Adrenal gland (tissue), 12 donors: ENCODE results near the gene LY9. TPM values are rescaled to one million over a fixed set of nuclear protein-coding genes. Genes with fewer than 3 reads are reported as not detected.

ENCODE experiments used
- DNase-seq, 7 donors: peaks; one replicate each; pipeline ENCODE4 v3.0.0-alpha.2; 2019 to 2020
- H3K27ac ChIP-seq, 5 donors: fragments of 200-600 bp; sonication (generic) in 4 of 5; 1 replicate in 3 of 5; 2 replicates in 2 of 5; pipeline versions ENCODE4 v1.5.1 to v1.8.0; 2016 to 2020; ENCODE audit warnings: mild to moderate bottlenecking in 1 of 5
- H3K27me3 ChIP-seq: fragments of 200-600 bp; 2 replicates; pipeline ENCODE4 v1.8.0; 2021
- H3K36me3 ChIP-seq, 2 donors: fragments of 200-600 bp; replicated peaks in 1 of 2; 1 replicate in 1 of 2; 2 replicates in 1 of 2; pipeline versions ENCODE4 v1.5.1 to v1.8.0; 2018 to 2022
- H3K4me1 ChIP-seq, 2 donors: fragments of 200-600 bp; replicated peaks in 1 of 2; 1 replicate in 1 of 2; 2 replicates in 1 of 2; pipeline versions ENCODE4 v1.5.1 to v1.8.0; 2018 to 2021
- H3K4me3 ChIP-seq, 4 donors: fragments of 200-600 bp; sonication (generic) in 3 of 4; one replicate each; pipeline ENCODE4 v1.5.1; 2016 to 2018
- H3K9me3 ChIP-seq, 3 donors: fragments of 200-600 bp; sonication (generic) in 1 of 3; replicated peaks in 1 of 3; 1 replicate in 2 of 3; 2 replicates in 1 of 3; pipeline versions ENCODE4 v1.5.1 to v1.8.0; 2016 to 2021
- POLR2A ChIP-seq, 2 donors: fragments of 450-650 bp; IDR thresholded peaks; one replicate each; pipeline ENCODE4 v1.6.1; 2017; ENCODE audit warnings: antibody characterized with exemption in 2 of 2, mild to moderate bottlenecking in 2 of 2, moderate library complexity in 1 of 2
- WGBS, 4 donors: extraction: QIAGEN DNeasy Blood & Tissue Kit in 2 of 4; methylation state at CpG; one replicate each; pipeline versions ENCODE4 v1.1.5 to v1.1.7; 2013 to 2017; 5-methylcytosine and 5-hydroxymethylcytosine counted together
- intact Hi-C, 2 donors: fragments of 100-400 bp; cut with DNase I; formaldehyde crosslinking; loops; one replicate each; pipeline versions ENCODE4 v1.14.1 to v1.15.0; 2022 to 2023
- polyA plus RNA-seq, 3 donors: library from polyadenylated mRNA; stranded (reverse); fragments of 200-250 nt in 2 of 3; fragments of 350-450 nt in 1 of 3; fragmentation: Illumina TruSeq in 1 of 3; extraction: RNeasy Lipid Tissue Mini Kit (QIAGEN cat#74804) in 1 of 3; gene quantifications; one replicate each; pipeline ENCODE4 v1.2.3, GENCODE V29; 2013 to 2014
- total RNA-seq, 9 donors: library from RNA; depleted of rRNA in 4 of 9; stranded (reverse); fragments of >200 nt in 4 of 9; fragments of 120-200 nt in 1 of 9; fragmentation: NEBNext Ultra II Directional in 1 of 9; extraction: Animal tissue kit (Norgen Biotek cat#: 25700) in 1 of 9; gene quantifications; one replicate each; pipeline versions ENCODE4 v1.1.0 to v1.2.4, GENCODE V29; 2013 to 2023
- TF ChIP-seq, protein P1 (sequence below), 6 experiments: fragments of 450-650 bp in 4 of 6; fragments of 200-600 bp in 2 of 6; sonication (generic) in 1 of 6; IDR thresholded peaks; 1 replicate in 5 of 6; 2 replicates in 1 of 6; pipeline versions ENCODE4 v1.5.1 to v1.8.0; 2016 to 2021; ENCODE audit warnings: antibody characterized with exemption in 6 of 6, mild to moderate bottlenecking in 2 of 6, moderate library complexity in 1 of 6
- donor health status: healthy with polysubstance abuse.
- donor health status: Bipolar disorder and iron deficiency.
- donor health status: DM: yes; HTN: yes; CAD: no.
- donor health status: DM: no; HTN: no; CAD: no.
- donor health status: DM: no; HTN: no; CAD: no.
- donor health status: DM: yes; HTN: yes; CAD: no.

LY9 gene
- total and polyA plus RNA-seq, 12 donors = 0.14 to 1.3 (median 0.34) TPM; not detected in 2

DNA sequence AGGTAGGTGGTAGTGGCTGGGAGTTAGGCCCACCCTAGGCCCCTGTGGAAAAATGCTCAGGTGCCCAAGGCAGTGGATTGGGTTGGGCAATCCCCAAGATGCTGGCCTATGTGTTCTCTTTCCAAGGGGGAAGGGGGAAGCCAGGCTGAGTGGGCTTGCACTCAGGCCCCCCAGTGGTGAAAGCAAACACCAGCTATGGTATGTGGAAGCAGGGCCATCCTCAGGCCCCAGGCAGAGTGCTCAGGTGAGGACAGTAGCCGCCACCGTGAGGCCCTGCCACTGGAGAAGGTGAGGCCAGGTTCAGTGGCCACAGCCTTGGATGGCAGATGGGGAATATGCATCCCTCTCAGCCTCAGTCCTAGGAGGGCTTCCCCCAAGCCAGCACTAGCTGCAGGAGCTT is 11.8 kb downstream of the LY9 start:
- WGBS, 4 donors = 94 to 100% (median 96%) methylated on average over 1 to 2 of the region's 2 CpGs; no CpG with 5 or more reads in 1 of the 4 donors
- Histone ChIP-seq H3K4me3 (no peak overlapping the region), H3K4me1 (no peaks in the 10 kb centered on the region), H3K27me3 (no peaks in the 10 kb centered on the region), H3K36me3 (no peaks in the 10 kb centered on the region), H3K9me3 (peaks cover 0 to 8% (median 0%) of the 10 kb centered on the region in 3 donors), H3K27ac (no peak overlapping the region)
- intact Hi-C loops = no loop called here
- no peak for DNase-seq
- TF ChIP-seq POLR2A (IDR thresholded peaks at IDR 0.05) = no peak
- TF ChIP-seq, protein P1, sequence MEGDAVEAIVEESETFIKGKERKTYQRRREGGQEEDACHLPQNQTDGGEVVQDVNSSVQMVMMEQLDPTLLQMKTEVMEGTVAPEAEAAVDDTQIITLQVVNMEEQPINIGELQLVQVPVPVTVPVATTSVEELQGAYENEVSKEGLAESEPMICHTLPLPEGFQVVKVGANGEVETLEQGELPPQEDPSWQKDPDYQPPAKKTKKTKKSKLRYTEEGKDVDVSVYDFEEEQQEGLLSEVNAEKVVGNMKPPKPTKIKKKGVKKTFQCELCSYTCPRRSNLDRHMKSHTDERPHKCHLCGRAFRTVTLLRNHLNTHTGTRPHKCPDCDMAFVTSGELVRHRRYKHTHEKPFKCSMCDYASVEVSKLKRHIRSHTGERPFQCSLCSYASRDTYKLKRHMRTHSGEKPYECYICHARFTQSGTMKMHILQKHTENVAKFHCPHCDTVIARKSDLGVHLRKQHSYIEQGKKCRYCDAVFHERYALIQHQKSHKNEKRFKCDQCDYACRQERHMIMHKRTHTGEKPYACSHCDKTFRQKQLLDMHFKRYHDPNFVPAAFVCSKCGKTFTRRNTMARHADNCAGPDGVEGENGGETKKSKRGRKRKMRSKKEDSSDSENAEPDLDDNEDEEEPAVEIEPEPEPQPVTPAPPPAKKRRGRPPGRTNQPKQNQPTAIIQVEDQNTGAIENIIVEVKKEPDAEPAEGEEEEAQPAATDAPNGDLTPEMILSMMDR (IDR thresholded peaks at IDR 0.05) = no peak

DNA sequence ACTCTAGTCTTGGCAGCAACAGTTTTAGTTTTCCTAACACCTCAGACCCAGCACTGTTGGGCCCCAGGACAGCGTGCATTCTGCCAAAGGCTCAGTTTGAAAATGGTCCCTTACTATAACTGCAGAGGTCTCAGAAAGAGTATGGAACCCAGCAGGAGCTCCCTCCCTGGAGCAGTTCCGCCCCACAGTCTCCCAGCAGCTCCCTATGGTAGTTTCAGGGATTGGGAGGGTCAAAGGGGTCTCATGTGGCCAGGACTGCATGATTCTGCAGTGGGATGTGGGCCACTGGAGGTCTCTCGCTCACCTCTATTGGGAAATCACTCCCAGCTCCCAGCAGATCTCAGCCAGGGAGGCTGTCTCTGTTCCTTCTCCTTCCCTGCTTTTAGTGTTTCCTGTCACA is 12.3 kb downstream of the LY9 start:
- TF ChIP-seq POLR2A (IDR thresholded peaks at IDR 0.05) = no peak
- TF ChIP-seq, protein P1 (IDR thresholded peaks at IDR 0.05) = no peak
- 78 to 90% (median 84%) methylated on average over 2 to 3 of the region's 3 CpGs for WGBS, 4 donors
- H3K9me3 ChIP-seq = peaks cover 0 to 8% (median 0%) of the 10 kb centered on the region in 3 donors

DNA sequence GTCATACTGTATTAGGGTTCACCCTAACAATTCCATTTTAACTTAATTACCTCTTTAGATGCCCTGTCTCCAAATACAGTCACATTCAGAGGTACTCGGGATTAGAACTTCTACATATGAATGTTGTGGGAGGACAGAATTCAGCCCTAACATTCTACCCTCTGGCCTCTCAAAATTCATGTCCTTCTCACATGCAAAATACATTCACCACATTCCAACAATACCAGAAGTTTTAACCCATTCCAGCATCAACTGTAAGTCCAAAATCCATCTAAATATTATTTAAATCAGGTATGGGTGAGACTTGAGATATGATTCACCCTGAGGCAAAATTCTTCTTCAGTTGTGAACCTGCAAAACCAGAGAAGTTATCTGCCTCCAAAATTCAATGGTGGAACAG is 14.5 kb downstream of the LY9 start:
- Histone ChIP-seq H3K4me3 (no peak overlapping the region), H3K36me3 (no peaks in the 10 kb centered on the region), H3K9me3 (peaks cover 0 to 8% (median 0%) of the 10 kb centered on the region in 3 donors), H3K27ac (no peak overlapping the region), H3K4me1 (no peaks in the 10 kb centered on the region), H3K27me3 (no peaks in the 10 kb centered on the region)
- no peak for TF ChIP-seq POLR2A (IDR thresholded peaks at IDR 0.05)
- TF ChIP-seq, protein P1 (IDR thresholded peaks at IDR 0.05) = no peak
- WGBS, 4 donors = 20 to 52% (median 37%) methylated on average over 1 of the region's 1 CpG
- DNase-seq = no peak
- intact Hi-C loops = no loop called here

More for the DNA sequence above, 12.3 kb downstream of the LY9 start:
- no peaks in the 10 kb centered on the region for H3K27me3 ChIP-seq
- DNase-seq = no peak
- no peak overlapping the region for H3K27ac ChIP-seq
- H3K36me3 ChIP-seq = no peaks in the 10 kb centered on the region
- no peak overlapping the region for H3K4me3 ChIP-seq
- intact Hi-C loops = no loop called here
- H3K4me1 ChIP-seq = no peaks in the 10 kb centered on the region

DNA sequence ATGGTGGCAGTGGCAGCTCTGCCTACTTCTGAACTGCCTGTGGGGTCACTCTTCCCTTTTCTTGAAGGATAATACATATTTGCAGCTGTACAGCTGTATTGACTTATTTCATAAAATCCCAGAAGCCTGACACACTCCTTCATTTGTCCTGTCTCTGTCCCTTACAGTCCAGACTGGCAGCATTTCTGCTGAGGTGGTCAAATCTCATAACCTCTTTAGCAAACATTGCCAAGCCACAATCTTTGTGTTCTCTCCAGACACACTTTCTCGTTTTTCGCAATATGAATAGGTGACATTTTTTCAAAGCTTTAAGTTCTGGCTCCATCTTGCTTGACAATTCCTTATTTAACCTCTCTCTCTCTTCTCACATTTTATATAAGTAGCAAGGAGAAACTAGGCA is 15.2 kb downstream of the LY9 start:
- WGBS, 4 donors = 72 to 83% (median 77%) methylated on average over 2 of the region's 2 CpGs
- H3K9me3 ChIP-seq = peaks cover 0 to 8% (median 0%) of the 10 kb centered on the region in 3 donors
- no peak for DNase-seq
- no peaks in the 10 kb centered on the region for H3K36me3 ChIP-seq
- no peak overlapping the region for H3K4me3 ChIP-seq
- H3K27ac ChIP-seq = no peak overlapping the region
- H3K27me3 ChIP-seq = no peaks in the 10 kb centered on the region
- H3K4me1 ChIP-seq = no peaks in the 10 kb centered on the region
- TF ChIP-seq, protein P1 (IDR thresholded peaks at IDR 0.05) = no peak
- no peak for TF ChIP-seq POLR2A (IDR thresholded peaks at IDR 0.05)
- intact Hi-C loops = no loop called here
